Astrocyte of the spinal cord (primary cell): Measurements from ENCODE around the gene TAGLN2.

Source experiments
- DNase-seq: peaks from one replicate; pipeline ENCODE4 v3.0.0; 2011; ENCODE audit warnings: low read depth, low spot score
- H3K4me3 ChIP-seq: 2 replicates; pipeline ENCODE4 v1.5.1; 2011; ENCODE audit warnings: low read depth, mild to moderate bottlenecking, low read length, moderate library complexity
- CTCF ChIP-seq: IDR thresholded peaks from 2 replicates; pipeline ENCODE4 v1.5.1; 2012; ENCODE audit warnings: low read depth, mild to moderate bottlenecking, low read length, inconsistent platforms
- in situ Hi-C: cut with HindIII; loops from 2 replicates; pipeline ENCODE4 v1.10.0; 2017; ENCODE audit warnings: low sequenced_read_pairs

TAGLN2 gene

GRCh38 chr1:159965263-159965662 is 40.0 kb upstream of the TAGLN2 start:
- in situ Hi-C loops = no loop called here
- TF ChIP-seq CTCF = no peak
- no peak overlapping the region for H3K4me3 ChIP-seq

GRCh38 chr1:159964144-159964543 is 38.8 kb upstream of the TAGLN2 start:
- H3K4me3 ChIP-seq = no peak overlapping the region
- TF ChIP-seq CTCF = no peak
- no peak for DNase-seq
- in situ Hi-C loops = no loop called here

More at GRCh38 chr1:159965263-159965662, 40.0 kb upstream of the TAGLN2 start:
- DNase-seq = no peak

GRCh38 chr1:159962176-159962575 is 36.9 kb upstream of the TAGLN2 start:
- no peak for DNase-seq
- no peak for TF ChIP-seq CTCF
- H3K4me3 ChIP-seq = no peak overlapping the region
- in situ Hi-C loops = no loop called here

GRCh38 chr1:159961636-159962035 is 36.3 kb upstream of the TAGLN2 start:
- no peak overlapping the region for H3K4me3 ChIP-seq
- in situ Hi-C loops = no loop called here
- TF ChIP-seq CTCF = no peak
- no peak for DNase-seq

- in situ Hi-C loops = no loop called here
- TF ChIP-seq CTCF = no peak
- DNase-seq = peak; percentile 62
- H3K4me3 ChIP-seq = no peak overlapping the region
Observed at GRCh38 chr1:159960721-159961381, 35.5 kb upstream of the TAGLN2 start.

- in situ Hi-C loops = no loop called here
- no peak for TF ChIP-seq CTCF
- no peak for DNase-seq
- H3K4me3 ChIP-seq = no peak overlapping the region
Observed at GRCh38 chr1:159959451-159959850, 34.1 kb upstream of the TAGLN2 start.
